Endothelial cell of umbilical vein (primary cell): Measurements from ENCODE around the gene WNT10A. TPM values are rescaled to one million over a fixed set of nuclear protein-coding genes. Genes with fewer than 3 reads are reported as not detected.

Experiments used
- BruUV-seq: library from RNA; stranded (reverse); fragments of 400-500 nt; replicated peaks from 2 replicates; lab custom pipeline; 2021; lab: Mats Ljungman, UMichigan
- CTCF ChIA-PET: fragments of 300-600, 350-600 bp; sonication (Branson Sonifier 250); formaldehyde crosslinking; loops from one replicate; lab custom pipeline; 2021; ENCODE audit warnings: antibody characterized with exemption, inconsistent platforms; lab: Charles Lee
- POLR2A ChIA-PET: fragments of 300-600, 350-600 bp; sonication (Branson Sonifier 250); formaldehyde crosslinking; loops from one replicate; lab custom pipeline; 2021; ENCODE audit warnings: antibody characterized with exemption, inconsistent platforms; lab: Charles Lee
- DNase-seq: peaks from one replicate; pipeline ENCODE4 v3.0.0-alpha.2; 2011; ENCODE audit warnings: low read depth, low spot score
- FAIRE-seq: peaks from 2 replicates; lab custom pipeline; 2011; peaks lifted over from hg19 to GRCh38; lab: Jason Lieb, UNC
- H2AFZ ChIP-seq: 2 replicates; pipeline ENCODE4 v1.6.0; 2012; ENCODE audit warnings: low read depth, low read length, control low read depth, inconsistent platforms
- H3K27ac ChIP-seq: 2 replicates; pipeline ENCODE4 v1.5.1; 2011; ENCODE audit warnings: low read depth, mild to moderate bottlenecking, control low read depth, low read length, moderate library complexity; ENCODE audit not compliant: insufficient read depth
- H3K27me3 ChIP-seq, 2 experiments: 2 replicates each; pipeline versions ENCODE4 v1.6.0 to v1.6.1; 2011; ENCODE audit warnings: low read length in 2 of 2, mixed read lengths in 1 of 2; ENCODE audit not compliant: control insufficient read depth in 2 of 2, insufficient read depth in 2 of 2
- H3K36me3 ChIP-seq, 2 experiments: 2 replicates in 1 of 2; 3 replicates in 1 of 2; pipeline ENCODE4 v1.5.1; 2011; ENCODE audit warnings: low read length in 2 of 2, mild to moderate bottlenecking in 1 of 2, moderate library complexity in 1 of 2; ENCODE audit not compliant: control insufficient read depth in 2 of 2, insufficient read depth in 2 of 2; ENCODE audit errors: extremely low read depth in 1 of 2
- H3K4me1 ChIP-seq: 3 replicates; pipeline ENCODE4 v1.5.1; 2011; ENCODE audit warnings: mild to moderate bottlenecking, low read length; ENCODE audit not compliant: control insufficient read depth, insufficient read depth; ENCODE audit errors: extremely low read depth
- H3K4me2 ChIP-seq: 2 replicates; pipeline ENCODE4 v1.6.1; 2011; ENCODE audit warnings: low read length, control low read depth, mixed read lengths; ENCODE audit not compliant: insufficient read depth
- H3K4me3 ChIP-seq, 3 experiments: fragments of 200-600 bp in 1 of 3; sonication (generic), shearing (Covaris generic) in 1 of 3; replicated peaks in 1 of 3; 2 replicates each; pipeline ENCODE4 v1.5.1; 2011 to 2016; ENCODE audit warnings: control low read depth in 3 of 3, low read length in 3 of 3, mild to moderate bottlenecking in 2 of 3, inconsistent platforms in 1 of 3, low read depth in 1 of 3, moderate library complexity in 1 of 3; ENCODE audit not compliant: insufficient read depth in 1 of 3
- H3K79me2 ChIP-seq: 2 replicates; pipeline ENCODE4 v1.6.0; 2012; ENCODE audit warnings: low read length, inconsistent platforms; ENCODE audit not compliant: control insufficient read depth, insufficient read depth
- H3K9ac ChIP-seq: replicated peaks from 2 replicates; pipeline ENCODE3; 2011; ENCODE audit warnings: low read length, control low read depth; ENCODE audit not compliant: insufficient read depth; ENCODE audit errors: extremely low read depth
- H3K9me1 ChIP-seq: replicated peaks from 3 replicates; pipeline ENCODE4 v1.6.0; 2011; ENCODE audit warnings: mild to moderate bottlenecking, low read length; ENCODE audit not compliant: control insufficient read depth, insufficient read depth; ENCODE audit errors: extremely low read depth
- H3K9me3 ChIP-seq: replicated peaks from 2 replicates; pipeline ENCODE4 v1.5.1; 2012; ENCODE audit warnings: low read length, inconsistent platforms; ENCODE audit not compliant: control insufficient read depth, insufficient read depth
- H4K20me1 ChIP-seq: replicated peaks from 2 replicates; pipeline ENCODE3; 2011; ENCODE audit warnings: mild to moderate bottlenecking, low read length; ENCODE audit not compliant: control insufficient read depth, insufficient read depth; ENCODE audit errors: extremely low read depth
- CTCF ChIP-seq, 2 donors: IDR thresholded peaks; 1 replicate in 1 of 2; 2 replicates in 1 of 2; pipeline ENCODE4 v1.5.1; 2011; ENCODE audit warnings: low read length in 2 of 2, mild to moderate bottlenecking in 2 of 2, moderate library complexity in 2 of 2, control low read depth in 1 of 2, inconsistent platforms in 1 of 2, low read depth in 1 of 2; ENCODE audit not compliant: insufficient read depth in 1 of 2; ENCODE audit errors: extremely low read depth in 1 of 2
- EZH2 ChIP-seq: IDR thresholded peaks from 2 replicates; pipeline ENCODE4 v1.6.1; 2012; ENCODE audit warnings: borderline replicate concordance, low read depth, mild to moderate bottlenecking, moderate library complexity, low read length, inconsistent platforms; ENCODE audit not compliant: severe bottlenecking
- FOS ChIP-seq: IDR thresholded peaks from 2 replicates; pipeline ENCODE4 v1.6.1; 2011; ENCODE audit warnings: mild to moderate bottlenecking, low read length, moderate library complexity, borderline replicate concordance; ENCODE audit not compliant: insufficient read depth
- GATA2 ChIP-seq: IDR thresholded peaks from 2 replicates; pipeline ENCODE4 v1.7.0; 2011; ENCODE audit warnings: low read depth, mild to moderate bottlenecking, moderate library complexity, mixed read lengths, low read length; ENCODE audit not compliant: insufficient read length, insufficient read depth
- JUN ChIP-seq: IDR thresholded peaks from 2 replicates; pipeline ENCODE4 v1.6.1; 2011; ENCODE audit warnings: borderline replicate concordance, low read depth; ENCODE audit not compliant: insufficient read length, insufficient read depth
- MAX ChIP-seq: IDR thresholded peaks from 2 replicates; pipeline ENCODE4 v1.6.1; 2011; ENCODE audit not compliant: insufficient read depth, insufficient read length
- MYC ChIP-seq: IDR thresholded peaks from one replicate; pipeline ENCODE4 v1.6.1; 2011; ENCODE audit warnings: mild to moderate bottlenecking, low read depth, low read length
- POLR2A ChIP-seq: IDR thresholded peaks from 2 replicates; pipeline ENCODE4 v1.6.1; 2012; ENCODE audit warnings: low read depth, mild to moderate bottlenecking, control low read depth, low read length
- POLR2AphosphoS5 ChIP-seq: IDR thresholded peaks from 2 replicates; pipeline ENCODE4 v1.6.1; 2012; ENCODE audit warnings: low read depth, mild to moderate bottlenecking, control low read depth, low read length, moderate library complexity; ENCODE audit not compliant: insufficient read depth
- dilution Hi-C: fragments of 300-500 bp; cut with MboI; formaldehyde crosslinking; loops from one replicate; pipeline ENCODE4 v1.15.0; 2019; ENCODE audit warnings: low sequenced_read_pairs; ENCODE audit not compliant: extremely low pct_ligation_motif_present
- intact Hi-C: fragments of 100-400 bp; cut with micrococcal nuclease; formaldehyde crosslinking; loops from one replicate; pipeline ENCODE4 v1.10.0; 2022
- polyA plus RNA-seq, 4 experiments: library from polyadenylated mRNA; depleted of rRNA in 3 of 4; stranded (reverse) in 3 of 4; unstranded in 1 of 4; fragments of >200 nt; gene quantifications; 2 replicates each; pipeline versions ENCODE4 v1.2.1 to v1.2.3, GENCODE V29; 2011 to 2012; ENCODE audit warnings: missing spikeins in 1 of 4
- total RNA-seq: library from RNA; stranded (reverse); gene quantifications from 2 replicates; pipeline ENCODE4 v1.2.3, GENCODE V29; 2021

The WNT10A gene
- total and polyA plus RNA-seq, 2 donors (not counting 3 experiments of a cell fraction or from before 2014, with no cell fraction given): not detected

- no peak overlapping the region for H3K4me3 ChIP-seq
- DNase-seq: no peak
Measured at GRCh38 chr2:218883491-218884490, 3.1 kb downstream of the WNT10A start.

GRCh38 chr2:218884519-218884918 is 3.9 kb downstream of the WNT10A start:
- Histone ChIP-seq H3K9me1 (no peaks in the 10 kb centered on the region), H3K4me3 (no peak overlapping the region), H3K27me3 (peaks cover 60 to 74% of the 10 kb centered on the region in 2 experiments), H3K9me3 (no peaks in the 10 kb centered on the region), H3K4me2 (no peak overlapping the region), H4K20me1 (no peaks in the 10 kb centered on the region), H3K9ac (no peak overlapping the region), H3K27ac (no peak overlapping the region), H3K36me3 (no peaks in the 10 kb centered on the region), H3K79me2 (no peaks in the 10 kb centered on the region), H2AFZ (no peak overlapping the region), H3K4me1 (no peaks in the 10 kb centered on the region)
- no peak for DNase-seq
- dilution Hi-C loops: no loop called here
- TF ChIP-seq CTCF (IDR thresholded peaks at IDR 0.05; ENCODE audit: extremely low read depth in 1 of 2, insufficient read depth in 1 of 2, low read depth in 1 of 2, low read length in 2 of 2): no peak
- TF ChIP-seq JUN: no peak
- no peak for TF ChIP-seq FOS
- no peak for TF ChIP-seq MAX
- no peak for TF ChIP-seq EZH2
- no peak for TF ChIP-seq POLR2AphosphoS5
- TF ChIP-seq MYC: no peak
- no peak for TF ChIP-seq POLR2A
- no peak for TF ChIP-seq GATA2
- CTCF ChIA-PET: interaction anchor here (1.4 to 7.8 kb wide), 3 partner anchors 7 to 95 kb away, joined by 4 to 103 read pairs (median 74); no protein-coding TSS in a partner anchor
- no TSS peak for BruUV-seq
- POLR2A ChIA-PET: no interaction called here
- intact Hi-C loops: no loop called here
- FAIRE-seq: no peak

More at GRCh38 chr2:218883491-218884490, 3.1 kb downstream of the WNT10A start:
- dilution Hi-C loops: no loop called here
- ChIA-PET CTCF (interaction anchor here (7.8 kb wide), 1 partner anchor 14 kb away, joined by 103 read pairs; no protein-coding TSS in a partner anchor), POLR2A (no interaction called here)
- Histone ChIP-seq H3K36me3 (no peaks in the 10 kb centered on the region), H3K9me3 (no peaks in the 10 kb centered on the region), H2AFZ (no peak overlapping the region), H4K20me1 (no peaks in the 10 kb centered on the region), H3K27ac (no peak overlapping the region), H3K9ac (no peak overlapping the region), H3K79me2 (no peaks in the 10 kb centered on the region), H3K4me2 (no peak overlapping the region), H3K4me1 (no peaks in the 10 kb centered on the region), H3K27me3 (peaks cover 63 to 79% of the 10 kb centered on the region in 2 experiments), H3K9me1 (no peaks in the 10 kb centered on the region)
- no TSS peak for BruUV-seq
- FAIRE-seq: peak; percentile 44
- TF ChIP-seq MYC: no peak
- peak; percentile 85 for TF ChIP-seq EZH2
- intact Hi-C loops: no loop called here
